ENCODE data around the gene AGFG2.

GRCh38 chr7:100568176-100568895 is 29.3 kb downstream of the AGFG2 start:
- no peak for TF ChIP-seq CTCF (IDR thresholded peaks at IDR 0.05; ENCODE audit: low read depth, low read length, poor library complexity, severe bottlenecking)
- no peak for TF ChIP-seq EZH2phosphoT487 (IDR thresholded peaks at IDR 0.05; ENCODE audit: borderline replicate concordance, low read length)

Data from DOHH2 (cell line).